Activated CD8-positive, alpha-beta memory T cell treated with anti-CD3 and anti-CD28 coated beads for 36 hours (primary cell): ENCODE measurements around the gene HIPK2. TPM values are rescaled to one million over a fixed set of nuclear protein-coding genes. Genes with fewer than 3 reads are reported as not detected.

Source experiments
- CTCF ChIA-PET: fragments of 350-600 bp; sonication (Branson Sonifier 250); formaldehyde crosslinking; loops from one replicate; lab custom pipeline; 2021; ENCODE audit warnings: antibody characterized with exemption; lab: Charles Lee
- POLR2A ChIA-PET: fragments of 350-600 bp; sonication (Branson Sonifier 250); formaldehyde crosslinking; loops from one replicate; lab custom pipeline; 2021; ENCODE audit warnings: antibody characterized with exemption; lab: Charles Lee
- total RNA-seq, 2 experiments: library from RNA; stranded (reverse); gene quantifications; one replicate each; pipeline ENCODE4 v1.2.3, GENCODE V29; 2021

HIPK2 gene
- total RNA-seq, 2 experiments from 2014 or later, result 18.7 to 19.9 TPM

DNA sequence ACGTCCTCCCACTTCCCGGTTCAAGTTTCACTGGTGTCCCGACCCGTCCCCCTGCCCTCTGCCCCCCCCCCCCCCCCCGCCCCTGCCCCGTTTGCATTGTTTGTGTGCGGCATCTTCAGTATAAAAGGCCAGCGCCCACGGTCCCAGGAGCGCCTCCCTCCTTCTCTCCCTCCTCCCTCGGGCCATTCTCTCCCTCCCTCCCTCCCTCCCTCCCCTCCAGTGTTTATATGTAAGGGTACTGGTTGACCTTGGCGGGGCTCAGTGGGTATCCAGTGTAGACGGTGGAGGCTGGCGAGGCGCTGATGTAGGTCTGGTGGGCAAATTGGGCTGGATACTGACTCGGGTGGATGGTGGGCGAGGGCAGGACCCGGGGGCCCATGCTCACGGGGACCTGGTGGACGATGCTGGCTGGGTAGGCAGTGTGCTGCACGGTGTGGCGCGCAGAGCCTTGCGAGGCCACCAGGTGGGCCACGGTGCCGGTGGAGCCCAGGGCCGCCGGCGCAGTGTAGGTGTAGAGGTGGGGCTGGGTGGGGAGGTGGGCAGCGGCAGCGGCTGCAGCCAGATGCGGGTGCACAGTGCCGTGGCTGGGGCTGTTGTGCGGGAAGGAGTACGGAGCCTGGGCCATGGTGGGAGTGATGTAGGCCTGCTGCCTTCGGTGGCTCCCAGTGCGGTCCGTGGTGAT is 205.0 kb downstream of the HIPK2 start:
- ChIA-PET CTCF (no interaction called here), POLR2A (no interaction called here)

DNA sequence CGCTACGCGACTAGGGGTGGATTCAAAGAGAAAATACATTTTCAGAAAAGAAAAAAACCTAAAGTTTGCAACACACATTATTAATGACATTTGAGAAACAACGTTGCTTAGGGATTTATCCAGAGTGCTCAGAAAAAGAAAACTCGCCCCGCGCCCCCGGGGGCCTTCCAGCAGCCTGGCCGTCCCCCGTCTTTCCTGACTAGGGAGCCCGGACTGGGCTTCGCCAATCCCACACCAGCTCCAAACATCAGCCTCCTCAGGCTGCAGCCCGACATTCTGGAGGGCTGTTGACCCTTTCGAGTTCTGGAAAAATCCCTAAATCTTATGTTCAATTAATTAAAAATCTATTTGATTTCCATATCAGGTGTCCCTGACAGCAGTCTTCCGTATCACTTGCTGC is 205.7 kb downstream of the HIPK2 start:
- CTCF ChIA-PET, result no interaction called here

DNA sequence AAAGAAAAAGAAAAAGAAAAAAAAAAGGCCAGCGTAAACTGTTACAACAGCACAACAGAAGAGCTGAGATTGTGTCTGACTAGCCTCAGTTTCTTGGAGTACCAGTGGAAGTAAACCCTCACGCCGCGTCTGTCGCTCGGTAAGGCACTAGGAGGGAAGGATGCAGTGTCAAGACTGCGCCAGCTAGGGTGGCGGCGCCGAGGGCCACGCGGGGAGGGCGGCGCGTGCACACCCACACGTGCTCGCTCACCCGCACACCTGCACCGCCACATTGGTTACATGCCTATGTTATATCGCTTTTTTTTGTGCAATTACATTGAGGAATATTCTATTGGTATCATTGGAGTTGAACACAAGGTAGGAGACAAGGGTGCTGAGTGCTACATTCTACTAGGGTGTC is 206.1 kb downstream of the HIPK2 start:
- CTCF ChIA-PET, result no interaction called here
- POLR2A ChIA-PET, result no interaction called here

More for the DNA sequence above, 205.7 kb downstream of the HIPK2 start:
- POLR2A ChIA-PET, result no interaction called here

DNA sequence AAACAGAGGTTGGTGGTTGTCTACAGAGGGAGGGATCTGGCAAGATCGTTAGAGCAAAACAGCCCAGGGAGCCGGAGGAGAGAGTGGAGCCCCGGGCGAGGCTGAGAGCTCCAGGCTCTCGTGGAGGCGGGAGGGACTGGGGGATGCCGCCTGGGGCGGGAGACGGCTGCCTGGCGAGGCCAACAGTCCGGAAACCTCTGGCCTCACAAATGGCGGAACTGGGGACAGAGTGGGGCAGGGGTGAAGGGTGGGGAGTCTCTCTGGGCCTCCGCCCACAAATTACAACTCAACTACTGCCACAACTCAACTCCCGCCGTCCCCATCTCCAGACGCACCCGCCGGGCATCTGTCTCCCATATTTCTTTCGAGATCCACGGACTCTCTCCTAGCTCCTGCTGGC is 206.6 kb downstream of the HIPK2 start:
- ChIA-PET CTCF (no interaction called here), POLR2A (no interaction called here)

DNA sequence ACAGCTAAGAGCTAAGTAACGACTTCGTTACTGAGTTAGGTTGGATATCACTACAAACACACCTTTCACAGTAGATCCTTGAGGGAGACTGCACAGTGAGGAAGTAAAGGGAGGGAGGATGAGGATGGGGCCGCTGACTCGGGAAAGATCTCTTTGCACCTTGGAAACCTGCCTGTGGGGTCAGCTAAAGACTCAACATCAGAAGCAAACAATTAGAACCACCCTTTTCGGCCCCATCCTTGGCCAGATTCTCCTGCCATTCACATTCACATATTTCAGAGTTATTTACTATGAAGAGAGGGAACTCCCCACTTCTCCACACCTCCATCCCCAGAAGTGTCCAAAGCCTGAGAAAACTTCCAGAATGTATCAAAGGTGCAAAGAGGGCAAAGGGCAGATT is 207.2 kb downstream of the HIPK2 start:
- ChIA-PET POLR2A (no interaction called here), CTCF (no interaction called here)

DNA sequence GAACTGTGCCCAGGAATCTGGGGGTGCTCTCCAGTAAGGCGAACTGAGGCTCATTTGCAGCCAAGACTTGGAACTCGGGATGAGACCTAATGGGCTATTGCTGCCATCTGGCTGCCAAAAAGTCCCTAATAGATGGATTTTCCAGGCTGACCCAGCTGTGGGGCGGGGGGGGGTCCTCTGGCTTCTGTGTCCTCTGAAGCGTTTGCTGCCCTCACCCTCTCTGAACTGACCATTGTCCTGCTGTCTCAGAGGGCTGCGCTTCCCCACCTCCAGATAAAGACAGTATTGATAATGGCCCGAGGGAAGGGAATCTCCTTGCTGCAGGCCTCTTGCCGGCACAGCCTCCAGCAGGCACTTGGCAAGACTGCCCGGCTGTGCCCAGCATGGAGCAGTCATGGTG is 207.7 kb downstream of the HIPK2 start:
- ChIA-PET POLR2A (no interaction called here), CTCF (no interaction called here)

DNA sequence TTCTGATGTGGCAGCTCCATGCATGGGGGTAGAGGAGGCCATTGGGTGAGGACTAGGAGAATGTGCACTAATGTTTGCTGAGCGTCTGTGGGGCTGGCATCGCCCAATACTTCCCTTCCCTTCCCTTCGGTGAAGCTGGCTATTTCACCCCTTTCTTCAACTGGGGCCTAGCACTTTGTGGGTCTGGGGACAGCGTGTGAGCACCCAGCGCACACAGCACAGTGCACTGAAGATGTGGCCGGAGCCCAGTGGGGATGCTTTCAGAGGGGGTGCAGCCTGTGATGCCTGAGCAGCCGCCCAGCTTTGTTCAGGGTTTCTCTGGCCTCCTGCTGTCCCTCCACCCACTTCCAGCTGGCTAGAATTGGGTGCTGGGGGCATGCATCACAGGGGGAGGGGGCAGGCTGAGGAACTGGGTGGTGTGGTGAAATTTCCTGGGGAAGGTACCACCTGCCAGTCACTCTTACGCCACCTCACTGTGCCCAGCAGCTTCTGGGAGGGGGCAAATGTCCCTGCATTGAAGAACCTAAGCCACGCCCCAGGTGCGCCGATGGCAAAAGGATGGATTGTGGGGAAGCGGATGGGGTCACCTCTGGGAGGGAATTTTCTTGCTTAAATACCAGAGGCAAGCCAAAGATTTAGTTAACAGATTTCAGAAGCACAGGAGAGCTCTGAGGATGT is 208.8 kb downstream of the HIPK2 start:
- POLR2A ChIA-PET, result no interaction called here
- CTCF ChIA-PET, result no interaction called here

DNA sequence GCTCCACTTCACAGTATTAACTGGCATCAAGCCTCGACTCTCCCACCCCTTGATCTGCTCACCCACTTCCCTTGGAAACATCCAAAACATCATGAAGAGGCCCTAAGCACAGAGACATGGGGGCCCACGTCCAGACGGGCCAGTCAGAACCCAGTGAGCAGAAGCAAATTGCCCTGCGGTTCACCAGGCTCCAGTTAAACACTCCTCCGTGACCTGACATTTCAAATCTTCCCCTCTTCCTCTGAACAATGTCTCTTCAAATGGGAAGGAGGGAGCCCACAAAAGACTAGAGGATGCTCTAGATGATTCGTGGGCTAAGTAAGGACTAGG is 209.5 kb downstream of the HIPK2 start:
- POLR2A ChIA-PET, result no interaction called here

DNA sequence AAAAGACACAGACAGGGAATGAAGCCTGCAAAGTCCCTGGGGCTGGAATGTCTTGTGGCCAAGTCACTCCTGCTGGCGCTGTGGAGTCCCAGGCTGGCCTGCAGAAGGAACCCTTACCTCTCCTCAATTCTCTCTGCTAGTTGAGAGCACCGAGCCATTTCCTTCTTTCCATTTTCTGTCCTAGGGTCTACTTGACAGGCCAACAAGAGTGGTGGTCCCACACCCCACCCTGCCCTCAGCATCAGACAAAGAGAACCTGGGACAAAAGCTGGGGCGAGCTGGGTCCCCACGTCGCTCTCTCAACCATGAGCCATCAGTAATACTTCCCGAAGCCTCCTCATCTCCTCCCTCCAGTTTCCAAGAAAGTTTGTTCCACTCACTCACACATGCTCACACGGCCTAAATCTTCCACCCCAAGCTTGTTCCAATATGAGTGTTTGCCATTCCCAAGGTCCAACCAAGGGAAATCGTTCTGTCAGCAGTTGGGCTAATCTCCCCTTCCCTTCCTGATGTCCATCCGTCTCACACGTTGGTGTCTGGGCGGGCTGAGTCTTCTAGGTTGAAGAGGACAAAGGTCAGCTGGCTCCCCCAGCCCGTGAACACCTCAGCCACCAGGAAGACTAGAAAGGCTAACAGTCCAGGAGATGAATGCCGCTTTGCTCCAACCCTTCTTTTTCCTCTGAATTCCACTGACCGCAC is 210.0 kb downstream of the HIPK2 start:
- POLR2A ChIA-PET, result no interaction called here
- CTCF ChIA-PET, result no interaction called here

More for the DNA sequence above, 209.5 kb downstream of the HIPK2 start:
- CTCF ChIA-PET, result no interaction called here

DNA sequence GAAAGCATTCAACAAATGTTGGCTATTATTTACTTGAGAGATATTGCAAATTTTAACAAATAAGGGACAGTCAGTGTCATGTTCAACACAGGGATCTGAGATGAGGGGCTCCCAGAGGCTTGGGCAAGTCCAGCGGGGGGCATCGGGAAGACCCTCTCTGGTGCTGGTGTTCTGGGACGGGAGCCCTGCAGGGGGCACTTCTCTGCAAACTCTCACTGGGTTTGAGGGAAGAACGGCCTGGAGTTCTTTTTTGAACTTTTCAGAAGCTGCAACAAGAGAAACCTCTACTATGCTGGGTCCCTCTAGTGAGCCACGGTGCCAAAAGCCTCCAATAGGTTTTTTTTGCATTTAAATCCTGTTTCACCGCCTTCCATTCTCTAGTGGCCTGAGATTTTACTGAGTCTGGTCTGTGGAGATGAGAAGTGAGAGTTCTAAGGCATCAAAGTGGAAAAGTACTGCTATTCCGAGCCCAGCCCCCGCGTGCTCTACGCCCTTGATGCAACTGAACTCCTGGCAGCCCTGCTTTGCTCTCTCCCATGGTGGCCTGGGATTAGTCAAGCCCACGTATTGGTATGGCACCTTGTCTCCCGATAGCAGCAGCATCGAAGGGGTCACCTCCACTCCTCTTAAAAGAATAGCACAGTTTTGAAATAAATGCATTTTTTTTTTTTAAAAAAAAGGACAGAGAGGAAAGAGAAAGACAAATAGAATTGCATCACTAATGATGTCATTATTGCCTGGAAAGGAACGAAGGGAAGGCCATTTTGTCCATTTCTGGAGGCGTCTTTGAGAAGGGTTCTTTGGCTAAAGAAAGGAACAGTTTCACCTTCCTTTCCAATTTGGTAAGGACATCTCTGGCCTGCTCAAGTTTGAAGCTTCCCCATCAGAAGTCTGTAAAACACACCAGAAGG is 210.8 kb downstream of the HIPK2 start:
- POLR2A ChIA-PET, result no interaction called here
- CTCF ChIA-PET, result no interaction called here

DNA sequence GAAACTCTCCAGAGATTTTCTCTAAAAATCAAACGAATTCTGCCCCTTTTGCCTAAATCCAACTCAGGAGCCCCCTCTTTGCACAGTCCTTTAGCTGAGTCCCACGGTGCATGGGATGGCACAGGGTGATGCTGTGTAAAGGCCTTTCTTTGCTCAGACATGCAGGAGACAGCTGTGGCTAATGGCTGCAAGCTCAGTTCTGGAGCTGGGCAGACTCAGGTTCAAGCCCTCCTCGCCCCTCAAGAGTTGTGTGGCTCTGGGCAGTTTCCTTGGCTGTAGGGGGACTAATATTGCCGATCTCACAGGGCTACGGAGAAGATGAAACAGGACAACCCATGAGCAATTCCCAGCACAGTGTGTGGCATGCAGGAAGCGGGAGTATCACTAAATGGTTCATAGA is 211.7 kb downstream of the HIPK2 start:
- ChIA-PET CTCF (interaction anchor here (0.6 kb wide), 1 partner anchor 1728 kb away, joined by 3 read pairs; no protein-coding TSS in a partner anchor), POLR2A (no interaction called here)

DNA sequence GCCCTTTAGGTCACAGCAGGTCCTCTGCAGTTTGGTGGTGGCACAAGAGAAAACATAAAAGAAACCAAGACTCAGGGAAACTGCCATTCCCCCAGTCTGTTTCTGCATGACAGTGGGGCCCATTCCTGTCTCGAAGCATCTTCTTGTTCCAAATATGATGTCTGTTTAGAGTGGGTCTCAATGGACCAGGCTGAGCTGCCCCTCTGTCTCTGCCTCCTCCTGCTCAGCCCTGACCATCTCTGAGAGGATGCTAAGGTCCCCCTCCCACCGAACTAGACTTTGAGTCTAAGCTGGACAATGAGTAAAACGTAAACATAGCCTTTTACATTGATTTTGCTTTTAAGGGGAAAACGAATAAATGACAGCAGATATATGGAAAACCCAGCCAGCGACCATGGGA is 213.9 kb downstream of the HIPK2 start:
- CTCF ChIA-PET, result no interaction called here
- POLR2A ChIA-PET, result no interaction called here

DNA sequence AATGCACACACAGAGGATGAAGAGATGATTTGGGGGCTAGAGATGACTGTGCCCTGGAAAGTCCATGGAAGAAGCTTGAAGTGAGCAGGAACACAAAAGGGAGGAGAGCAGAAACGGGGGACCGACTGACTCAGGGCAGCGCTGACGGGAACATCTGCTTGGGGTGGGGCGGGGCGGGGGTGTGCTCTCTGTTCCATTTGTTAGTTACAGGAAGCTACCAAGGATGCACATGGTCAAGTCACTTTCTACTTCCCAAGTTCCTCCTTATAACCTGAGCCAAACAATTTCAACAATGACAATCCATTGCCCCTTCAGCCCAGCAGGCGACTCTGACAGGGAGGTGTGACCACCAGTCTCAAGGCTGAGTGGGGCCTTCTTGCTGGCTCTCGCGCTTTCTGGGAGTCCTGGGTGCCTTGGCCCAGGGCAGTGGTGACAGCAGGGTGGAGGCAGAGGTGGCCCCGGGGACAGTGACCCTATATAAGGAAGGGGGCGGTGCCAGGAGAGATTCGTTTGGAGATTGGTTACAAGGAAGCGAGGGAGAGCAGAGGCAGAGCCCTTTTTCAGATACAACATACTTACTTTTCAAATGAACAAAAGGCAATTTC is 214.7 kb downstream of the HIPK2 start:
- ChIA-PET POLR2A (no interaction called here), CTCF (no interaction called here)

DNA sequence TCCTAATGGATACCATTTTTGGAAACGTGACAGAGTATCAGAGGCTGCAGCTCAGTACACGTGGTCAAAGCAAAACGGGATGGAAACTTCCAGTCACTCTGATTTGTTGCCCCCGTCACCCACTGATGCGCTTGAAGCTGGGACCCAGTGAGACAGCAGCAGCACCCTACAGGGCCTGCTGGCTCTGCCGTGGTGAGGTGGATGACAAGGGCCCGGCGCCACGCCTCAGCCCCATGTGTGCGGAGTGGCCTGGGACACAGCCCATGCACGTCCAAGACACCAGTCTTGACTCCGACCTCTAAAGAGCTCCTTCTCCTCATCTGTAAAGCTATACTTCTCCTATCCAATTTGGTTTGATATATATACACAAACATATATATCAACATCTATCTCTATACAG is 215.3 kb downstream of the HIPK2 start:
- ChIA-PET POLR2A (no interaction called here), CTCF (no interaction called here)

DNA sequence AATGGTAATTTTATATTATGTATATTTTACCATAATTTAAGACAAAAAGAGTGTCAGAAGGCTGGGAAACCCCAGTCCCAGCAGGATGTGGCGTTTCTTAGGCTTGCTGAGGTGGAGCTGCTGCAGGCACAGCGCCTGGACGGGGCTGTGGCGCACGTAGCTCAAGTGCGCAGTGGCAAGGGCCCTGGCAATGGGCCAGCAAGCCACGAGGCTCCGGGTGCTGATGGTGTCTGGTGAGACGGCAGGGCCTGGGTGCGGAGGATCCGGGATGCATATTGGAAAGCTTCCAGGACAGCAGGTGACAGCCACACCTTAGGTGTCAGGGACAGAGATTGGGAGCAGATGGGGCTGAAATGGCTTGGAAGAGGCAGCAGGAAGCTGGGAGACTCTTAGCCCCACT is 217.1 kb downstream of the HIPK2 start:
- ChIA-PET POLR2A (no interaction called here), CTCF (no interaction called here)

DNA sequence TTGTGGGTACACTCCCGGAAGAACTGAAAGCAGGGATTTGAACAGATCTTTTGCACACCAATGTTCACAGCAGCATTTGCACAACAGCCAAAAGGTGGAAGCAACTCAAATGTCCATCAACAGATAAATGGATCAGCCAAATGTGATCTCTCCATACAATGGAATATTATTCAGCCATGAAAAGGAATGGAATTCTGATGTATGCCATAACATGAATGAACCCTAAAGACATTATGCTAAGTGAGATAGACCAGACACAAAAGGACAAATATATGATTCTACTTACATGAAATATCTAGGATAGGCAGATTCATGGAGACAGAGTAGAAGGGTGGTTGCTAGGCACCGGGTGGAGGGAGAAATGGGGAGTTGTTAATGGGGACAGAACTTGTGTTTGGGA is 217.6 kb downstream of the HIPK2 start:
- ChIA-PET POLR2A (no interaction called here), CTCF (no interaction called here)

DNA sequence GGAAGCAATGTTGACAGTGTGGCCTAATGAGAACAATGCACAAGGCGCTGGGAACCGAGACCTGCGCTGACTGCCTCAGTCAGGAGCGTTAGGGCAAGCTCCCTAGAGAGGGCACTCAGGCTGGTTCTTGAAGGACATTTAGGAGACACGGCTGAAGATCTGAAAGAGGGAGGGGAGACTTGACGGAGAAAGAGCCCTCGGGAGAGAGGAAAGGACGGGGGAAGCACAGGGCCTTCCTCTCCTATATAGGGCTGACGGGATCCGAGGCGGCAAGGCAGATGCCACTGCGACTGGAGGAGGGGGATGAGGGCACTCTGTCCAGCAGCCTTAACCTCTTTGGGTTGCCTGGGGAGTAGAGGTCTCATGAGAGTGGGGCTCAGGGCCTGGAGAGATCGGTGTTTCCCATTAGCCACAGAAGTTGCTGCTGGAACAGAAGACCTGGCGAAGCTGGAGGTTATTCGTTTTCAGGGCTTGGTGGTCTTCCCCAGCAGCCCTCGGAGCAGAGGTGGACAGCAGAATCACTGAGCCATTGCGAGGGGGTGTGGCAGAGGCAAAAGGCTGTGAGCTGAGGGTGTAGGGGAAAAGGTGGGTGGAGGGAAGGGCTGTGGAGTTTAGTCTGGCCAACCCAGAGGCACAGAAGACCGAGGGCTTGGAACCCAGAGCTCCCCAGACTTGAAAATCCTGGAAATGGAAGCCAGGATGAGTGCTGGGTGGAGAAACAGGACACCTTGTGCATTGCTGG is 218.3 kb downstream of the HIPK2 start:
- CTCF ChIA-PET, result no interaction called here
- POLR2A ChIA-PET, result no interaction called here

DNA sequence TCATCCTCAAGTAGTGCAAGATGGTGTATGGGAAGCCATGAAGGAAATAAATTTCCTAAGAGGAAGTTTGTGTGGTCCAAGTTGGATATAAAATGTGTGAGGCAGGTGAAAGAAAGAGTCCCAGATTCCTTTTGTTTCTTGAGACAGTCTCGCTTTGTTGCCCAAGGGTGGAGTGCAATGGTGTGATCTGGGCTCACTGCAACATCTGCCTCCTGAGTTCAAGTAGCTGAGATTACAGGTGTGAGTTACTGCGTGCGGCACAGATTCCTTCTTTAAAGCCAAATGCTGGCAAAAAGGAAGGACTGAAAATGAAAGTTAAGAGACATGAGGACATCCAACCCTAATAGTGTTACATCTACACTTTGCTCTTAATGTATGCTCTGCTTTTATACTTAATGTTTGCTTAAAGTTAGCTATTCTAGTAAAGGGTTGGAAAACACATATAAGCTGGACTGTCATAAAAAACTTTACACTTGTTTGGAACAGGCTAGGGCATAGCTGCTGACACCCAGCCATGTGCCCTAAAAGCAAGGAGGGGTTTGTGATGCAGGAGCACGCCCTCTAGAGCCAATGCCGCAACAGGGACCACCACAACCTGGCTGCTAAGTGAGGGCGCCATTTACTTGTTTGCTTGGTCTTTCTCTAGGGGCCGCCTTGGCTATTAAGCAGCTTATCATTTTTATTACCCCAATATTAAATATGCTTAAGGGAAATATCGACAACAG is 219.8 kb downstream of the HIPK2 start:
- CTCF ChIA-PET, result no interaction called here
- POLR2A ChIA-PET, result no interaction called here
